ENCODE measurements around the gene STAM. TPM values are rescaled to one million over a fixed set of nuclear protein-coding genes. Genes with fewer than 3 reads are reported as not detected.

The STAM gene
- total RNA-seq, 4 donors from 2014 or later, result 19.4 to 23.6 (median 21.8) TPM

DNA sequence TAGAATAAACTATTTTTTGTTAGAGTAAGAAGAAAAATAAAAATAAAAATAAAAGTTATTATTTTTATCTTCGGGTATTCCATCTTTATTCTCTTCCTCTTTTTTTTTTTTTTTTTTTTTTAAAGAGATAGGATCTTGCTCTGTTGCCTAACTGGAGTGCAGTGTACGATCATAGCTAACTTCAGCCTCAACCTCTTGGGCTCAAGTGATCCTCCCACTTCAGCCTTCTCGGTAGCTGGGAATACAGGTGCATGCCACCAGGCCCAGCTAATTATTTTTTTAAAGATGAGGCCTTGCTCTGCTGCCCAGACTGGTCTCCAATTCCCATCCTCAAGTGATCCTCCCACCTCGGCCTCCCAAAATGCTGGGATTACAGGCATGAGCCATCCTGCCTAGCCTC, 15.4 kb downstream of the STAM start:
- intact Hi-C loops (cut with DNase I), result no loop called here

DNA sequence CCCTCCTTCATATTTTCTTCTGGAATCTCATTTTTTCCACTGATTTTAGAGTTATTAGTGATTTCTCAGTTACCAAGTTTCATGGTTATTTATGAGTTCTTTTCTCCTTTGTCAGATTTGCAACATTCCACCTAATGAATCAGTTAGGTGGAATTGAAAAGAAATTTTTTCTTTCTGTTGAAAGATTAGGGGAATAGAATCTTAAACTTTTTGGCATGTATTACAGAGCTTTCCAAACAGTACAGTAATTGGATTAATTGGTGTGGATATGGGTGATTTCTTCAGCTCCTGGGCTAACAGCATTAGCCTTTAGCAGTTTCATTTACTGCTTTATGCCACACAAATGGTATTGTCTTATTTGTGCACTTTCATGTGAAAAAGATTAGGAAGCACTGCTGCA, 17.0 kb downstream of the STAM start:
- Histone ChIP-seq H3K36me3 (no peaks in the 10 kb centered on the region), H3K9me3 (no peaks in the 10 kb centered on the region), H3K4me3 (replicated peaks in 1 of 3) (no peak overlapping the region), H3K27ac (no peak overlapping the region), H3K27me3 (no peaks in the 10 kb centered on the region), H3K4me1 (no peaks in the 10 kb centered on the region)
- DNase-seq, result no peak
- TF ChIP-seq POLR2A (IDR thresholded peaks at IDR 0.05), result no peak
- TF ChIP-seq, protein P1, sequence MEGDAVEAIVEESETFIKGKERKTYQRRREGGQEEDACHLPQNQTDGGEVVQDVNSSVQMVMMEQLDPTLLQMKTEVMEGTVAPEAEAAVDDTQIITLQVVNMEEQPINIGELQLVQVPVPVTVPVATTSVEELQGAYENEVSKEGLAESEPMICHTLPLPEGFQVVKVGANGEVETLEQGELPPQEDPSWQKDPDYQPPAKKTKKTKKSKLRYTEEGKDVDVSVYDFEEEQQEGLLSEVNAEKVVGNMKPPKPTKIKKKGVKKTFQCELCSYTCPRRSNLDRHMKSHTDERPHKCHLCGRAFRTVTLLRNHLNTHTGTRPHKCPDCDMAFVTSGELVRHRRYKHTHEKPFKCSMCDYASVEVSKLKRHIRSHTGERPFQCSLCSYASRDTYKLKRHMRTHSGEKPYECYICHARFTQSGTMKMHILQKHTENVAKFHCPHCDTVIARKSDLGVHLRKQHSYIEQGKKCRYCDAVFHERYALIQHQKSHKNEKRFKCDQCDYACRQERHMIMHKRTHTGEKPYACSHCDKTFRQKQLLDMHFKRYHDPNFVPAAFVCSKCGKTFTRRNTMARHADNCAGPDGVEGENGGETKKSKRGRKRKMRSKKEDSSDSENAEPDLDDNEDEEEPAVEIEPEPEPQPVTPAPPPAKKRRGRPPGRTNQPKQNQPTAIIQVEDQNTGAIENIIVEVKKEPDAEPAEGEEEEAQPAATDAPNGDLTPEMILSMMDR (IDR thresholded peaks at IDR 0.05), result no peak
- intact Hi-C loops (cut with DNase I), result no loop called here

More for the DNA sequence above, 15.4 kb downstream of the STAM start:
- DNase-seq, result no peak
- TF ChIP-seq POLR2A (IDR thresholded peaks at IDR 0.05), result no peak
- Histone ChIP-seq H3K4me1 (peaks cover 7 to 8% of the 10 kb centered on the region in 2 donors), H3K36me3 (no peaks in the 10 kb centered on the region), H3K27me3 (no peaks in the 10 kb centered on the region), H3K9me3 (no peaks in the 10 kb centered on the region), H3K4me3 (replicated peaks in 1 of 3) (no peak overlapping the region), H3K27ac (no peak overlapping the region)
- 90 to 95% methylated on average over 4 of the region's 4 CpGs for WGBS, 2 donors

- no peak for TF ChIP-seq POLR2A (IDR thresholded peaks at IDR 0.05)
- TF ChIP-seq, protein P1 (IDR thresholded peaks at IDR 0.05), result no peak
- Histone ChIP-seq H3K27ac (no peak overlapping the region), H3K9me3 (no peaks in the 10 kb centered on the region), H3K4me3 (replicated peaks in 1 of 3) (no peak overlapping the region), H3K4me1 (peaks cover 0 to 3% of the 10 kb centered on the region in 2 donors), H3K36me3 (no peaks in the 10 kb centered on the region), H3K27me3 (no peaks in the 10 kb centered on the region)
- DNase-seq, result no peak
- intact Hi-C loops (cut with DNase I), result no loop called here
- WGBS, 2 donors, result 93 to 94% methylated on average over 3 of the region's 3 CpGs
These were observed 17.6 kb downstream of the STAM start for GRCh38 chr10:17661510-17661909.

GRCh38 chr10:17662193-17663138, 18.5 kb downstream of the STAM start:
- intact Hi-C loops (cut with DNase I), result no loop called here
- Histone ChIP-seq H3K4me3 (replicated peaks in 1 of 3) (no peak overlapping the region), H3K27ac (no peak overlapping the region), H3K36me3 (no peaks in the 10 kb centered on the region), H3K9me3 (no peaks in the 10 kb centered on the region), H3K27me3 (no peaks in the 10 kb centered on the region), H3K4me1 (peaks cover 0 to 4% of the 10 kb centered on the region in 2 donors)
- WGBS, 2 donors, result 87 to 90% methylated on average over 2 of the region's 2 CpGs
- TF ChIP-seq POLR2A (IDR thresholded peaks at IDR 0.05), result no peak
- TF ChIP-seq, protein P1 (IDR thresholded peaks at IDR 0.05), result no peak
- no peak for DNase-seq

- Histone ChIP-seq H3K4me1 (peaks cover 0 to 4% of the 10 kb centered on the region in 2 donors), H3K36me3 (no peaks in the 10 kb centered on the region), H3K4me3 (replicated peaks in 1 of 3) (no peak overlapping the region), H3K27me3 (no peaks in the 10 kb centered on the region), H3K9me3 (no peaks in the 10 kb centered on the region), H3K27ac (no peak overlapping the region)
- 90 to 91% methylated on average over 1 of the region's 1 CpG for WGBS, 2 donors
- DNase-seq, result no peak
- TF ChIP-seq POLR2A (IDR thresholded peaks at IDR 0.05), result no peak
- TF ChIP-seq, protein P1 (IDR thresholded peaks at IDR 0.05), result no peak
- intact Hi-C loops (cut with DNase I), result no loop called here
These were observed 19.5 kb downstream of the STAM start for GRCh38 chr10:17663450-17663849.

Measured in thyroid gland (tissue), 4 donors.